Dedifferentiated amniotic fluid mesenchymal stem cell (primary cell): Measurements from ENCODE around the gene UBE2G2.

Experiments used
- DNase-seq: peaks from one replicate; pipeline ENCODE4 v3.0.0-alpha.2; 2016; ENCODE audit errors: extremely low spot score

UBE2G2 gene

GRCh38 chr21:44764319-44765230 is 37.0 kb downstream of the UBE2G2 start:
- no peak for DNase-seq

GRCh38 chr21:44763451-44764318 is 37.9 kb downstream of the UBE2G2 start:
- no peak for DNase-seq

- no peak for DNase-seq
These were observed 38.6 kb downstream of the UBE2G2 start for GRCh38 chr21:44763050-44763378.

DNA sequence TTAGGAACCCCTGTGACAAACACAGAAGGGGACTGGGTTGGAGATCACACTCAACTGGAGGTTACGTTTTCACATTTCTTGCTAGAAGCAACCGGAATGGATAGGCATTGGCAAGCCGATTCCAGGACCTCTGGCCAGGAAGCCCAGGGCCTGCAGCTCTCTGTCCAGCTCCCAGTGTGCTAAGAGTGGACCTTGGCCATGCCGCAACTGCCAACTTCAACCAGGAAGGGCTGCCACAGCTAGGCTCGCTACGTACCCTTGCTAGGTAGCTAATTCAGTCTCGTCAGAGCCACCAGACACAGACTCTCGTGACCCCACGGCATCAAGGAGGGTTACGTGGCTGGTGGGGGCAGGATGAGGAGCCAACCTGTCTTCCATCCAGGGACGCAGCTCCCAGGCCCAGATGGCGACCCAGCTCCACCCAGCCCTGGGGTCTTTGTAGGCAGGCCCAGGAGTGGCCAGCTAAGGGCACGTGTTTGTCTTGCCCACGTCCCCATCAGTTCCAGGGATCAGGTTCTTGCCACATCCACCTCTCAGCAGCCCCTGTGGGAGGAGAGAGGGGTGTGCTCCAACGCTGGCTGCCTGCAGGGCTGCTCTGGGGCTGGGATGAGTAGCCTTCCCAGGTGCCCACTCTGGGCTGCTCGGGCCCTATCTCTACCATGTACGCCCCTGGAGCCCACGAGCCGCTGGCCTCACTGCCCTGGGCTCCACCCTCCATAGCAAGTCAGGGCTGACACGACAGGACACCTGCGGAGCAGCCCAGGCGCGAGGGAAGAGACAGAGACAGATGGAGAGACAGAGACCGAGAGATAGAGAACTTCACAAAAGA is 39.2 kb downstream of the UBE2G2 start:
- no peak for DNase-seq

GRCh38 chr21:44761747-44762208 is 39.8 kb downstream of the UBE2G2 start:
- no peak for DNase-seq

GRCh38 chr21:44761011-44761729 is 40.5 kb downstream of the UBE2G2 start:
- no peak for DNase-seq

- DNase-seq = no peak
These were observed 41.2 kb downstream of the UBE2G2 start for GRCh38 chr21:44760376-44760775.

- DNase-seq = no peak
These were observed 41.9 kb downstream of the UBE2G2 start for GRCh38 chr21:44759628-44760285.

GRCh38 chr21:44758781-44759627 is 42.6 kb downstream of the UBE2G2 start:
- DNase-seq = no peak

- DNase-seq = no peak
These were observed 43.5 kb downstream of the UBE2G2 start for GRCh38 chr21:44758141-44758561.

GRCh38 chr21:44757731-44758130 is 43.9 kb downstream of the UBE2G2 start:
- DNase-seq = no peak

- no peak for DNase-seq
These were observed 45.0 kb downstream of the UBE2G2 start for GRCh38 chr21:44756423-44757185.

DNA sequence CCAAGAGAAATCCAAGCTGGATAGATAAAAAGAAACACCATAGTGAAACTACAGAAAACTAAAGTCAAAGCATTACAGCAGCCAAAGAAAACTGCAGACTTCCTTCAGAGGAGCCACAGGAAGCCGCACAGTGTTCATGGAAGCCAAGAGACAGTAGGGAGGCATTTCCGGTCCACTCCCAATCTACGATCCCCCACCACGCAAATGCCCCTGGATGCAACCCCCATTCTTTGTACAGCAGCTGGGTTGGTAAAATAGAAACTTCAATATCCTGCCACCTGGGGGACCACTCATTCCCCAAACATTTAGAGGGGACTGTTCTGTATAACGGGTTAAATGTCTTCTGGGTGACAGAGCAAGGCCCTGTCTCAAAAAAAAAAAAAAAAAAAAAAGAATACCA is 46.4 kb downstream of the UBE2G2 start:
- DNase-seq = no peak

DNA sequence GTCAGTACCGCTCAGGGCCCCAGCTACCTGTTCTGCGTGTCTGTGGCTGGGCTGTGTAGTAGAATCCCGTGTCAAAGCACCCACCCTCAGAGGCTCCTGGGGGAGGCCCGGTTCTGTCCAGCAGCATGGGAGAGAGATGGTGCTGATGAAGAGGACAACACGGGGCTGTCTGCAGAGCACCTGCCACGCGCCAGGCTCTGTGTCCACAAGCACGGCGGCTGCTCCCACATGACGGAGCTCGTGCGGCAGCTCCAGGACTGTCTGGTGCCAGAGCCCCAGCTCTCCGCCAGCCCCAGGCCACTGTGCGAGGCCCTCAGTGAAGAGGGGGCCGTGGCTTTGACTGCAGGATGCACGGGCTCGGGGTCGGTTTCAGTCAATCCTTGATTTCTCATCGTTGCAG is 48.3 kb downstream of the UBE2G2 start:
- no peak for DNase-seq

DNA sequence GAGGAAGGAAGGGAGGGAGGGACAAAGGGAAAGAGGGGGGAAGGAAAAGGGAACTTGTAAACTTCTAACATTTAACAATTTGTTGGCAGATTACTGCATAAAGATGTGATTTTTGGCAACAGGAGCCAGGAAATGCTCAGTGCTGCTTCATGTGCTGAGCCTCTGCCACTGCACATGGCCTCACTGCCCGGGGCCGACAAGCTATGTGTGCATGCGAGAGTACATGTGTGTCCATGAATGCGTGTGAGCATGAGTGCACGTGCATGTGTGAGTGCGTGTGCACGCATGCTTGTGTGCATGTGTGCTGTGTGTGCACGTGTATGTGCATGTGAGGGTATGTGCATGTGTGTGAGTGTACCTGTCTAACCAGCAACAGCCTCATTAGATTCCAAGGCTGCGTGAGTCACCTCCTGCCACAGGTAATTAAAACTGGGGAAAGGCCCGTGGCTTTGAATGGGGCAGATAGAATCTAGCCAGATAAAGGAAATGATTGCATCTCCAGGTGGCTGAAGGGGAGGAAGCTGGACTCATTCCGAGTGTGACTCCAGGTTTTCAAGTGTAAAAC is 48.9 kb downstream of the UBE2G2 start:
- DNase-seq = no peak

- no peak for DNase-seq
These were observed 49.6 kb downstream of the UBE2G2 start for GRCh38 chr21:44751799-44752636.

DNA sequence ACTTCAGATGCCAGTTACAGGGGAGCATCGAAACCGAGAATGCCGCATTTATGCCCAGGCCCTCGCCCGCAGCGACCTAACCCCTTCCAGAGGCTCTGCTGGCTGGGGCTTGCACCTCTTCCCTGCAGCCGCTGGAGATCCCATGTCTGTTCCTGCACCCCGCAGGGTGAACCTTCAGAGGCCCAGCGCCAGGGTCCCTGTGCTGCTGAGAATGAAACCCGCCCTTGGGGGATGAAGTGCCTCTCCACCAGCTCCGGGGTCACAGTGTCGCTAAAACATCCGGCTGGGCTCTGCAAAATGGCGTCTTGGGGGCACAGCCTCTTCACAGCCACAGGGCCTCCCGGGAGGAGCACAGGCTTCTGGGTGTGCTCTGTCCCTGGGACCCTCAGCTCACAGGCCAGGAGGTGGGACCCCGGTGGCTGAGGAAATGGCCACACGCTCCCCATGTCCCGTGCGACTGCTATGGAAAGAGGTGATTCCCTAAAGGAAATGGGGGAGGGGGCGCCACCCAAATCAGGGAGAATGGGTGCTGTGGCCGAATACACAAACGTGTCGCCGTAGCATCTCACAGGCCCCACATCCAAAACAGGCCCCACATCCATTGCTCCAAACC is 50.3 kb downstream of the UBE2G2 start:
- no peak for DNase-seq
